GM12872 (cell line): Measurements from ENCODE around the gene CGB1.

Source experiments
- TF ChIP-seq, protein P1 (sequence below): IDR thresholded peaks from 3 replicates; pipeline ENCODE4 v1.5.1; 2011; ENCODE audit warnings: low read depth, mild to moderate bottlenecking, low read length, moderate library complexity; ENCODE audit not compliant: insufficient read depth

The CGB1 gene

DNA sequence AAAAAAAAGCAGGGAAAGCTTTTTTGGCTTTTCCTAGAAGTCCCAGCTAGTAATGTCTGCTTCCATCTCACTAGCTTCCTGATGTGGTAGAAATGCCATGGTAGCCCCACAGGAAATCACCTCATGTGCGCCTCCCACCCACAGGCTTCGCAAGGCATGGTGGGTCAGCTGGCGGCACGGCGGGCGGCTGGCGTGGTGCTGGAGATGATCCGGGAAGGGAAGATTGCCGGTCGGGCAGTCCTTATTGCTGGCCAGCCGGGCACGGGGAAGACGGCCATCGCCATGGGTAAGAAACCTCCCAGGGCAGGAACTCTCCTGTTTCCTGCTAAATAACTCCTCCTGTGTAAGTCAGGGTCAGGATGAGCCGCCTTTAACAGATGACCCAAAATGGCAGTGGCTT is 32.6 kb downstream of the CGB1 start:
- TF ChIP-seq, protein P1, sequence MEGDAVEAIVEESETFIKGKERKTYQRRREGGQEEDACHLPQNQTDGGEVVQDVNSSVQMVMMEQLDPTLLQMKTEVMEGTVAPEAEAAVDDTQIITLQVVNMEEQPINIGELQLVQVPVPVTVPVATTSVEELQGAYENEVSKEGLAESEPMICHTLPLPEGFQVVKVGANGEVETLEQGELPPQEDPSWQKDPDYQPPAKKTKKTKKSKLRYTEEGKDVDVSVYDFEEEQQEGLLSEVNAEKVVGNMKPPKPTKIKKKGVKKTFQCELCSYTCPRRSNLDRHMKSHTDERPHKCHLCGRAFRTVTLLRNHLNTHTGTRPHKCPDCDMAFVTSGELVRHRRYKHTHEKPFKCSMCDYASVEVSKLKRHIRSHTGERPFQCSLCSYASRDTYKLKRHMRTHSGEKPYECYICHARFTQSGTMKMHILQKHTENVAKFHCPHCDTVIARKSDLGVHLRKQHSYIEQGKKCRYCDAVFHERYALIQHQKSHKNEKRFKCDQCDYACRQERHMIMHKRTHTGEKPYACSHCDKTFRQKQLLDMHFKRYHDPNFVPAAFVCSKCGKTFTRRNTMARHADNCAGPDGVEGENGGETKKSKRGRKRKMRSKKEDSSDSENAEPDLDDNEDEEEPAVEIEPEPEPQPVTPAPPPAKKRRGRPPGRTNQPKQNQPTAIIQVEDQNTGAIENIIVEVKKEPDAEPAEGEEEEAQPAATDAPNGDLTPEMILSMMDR = no peak

DNA sequence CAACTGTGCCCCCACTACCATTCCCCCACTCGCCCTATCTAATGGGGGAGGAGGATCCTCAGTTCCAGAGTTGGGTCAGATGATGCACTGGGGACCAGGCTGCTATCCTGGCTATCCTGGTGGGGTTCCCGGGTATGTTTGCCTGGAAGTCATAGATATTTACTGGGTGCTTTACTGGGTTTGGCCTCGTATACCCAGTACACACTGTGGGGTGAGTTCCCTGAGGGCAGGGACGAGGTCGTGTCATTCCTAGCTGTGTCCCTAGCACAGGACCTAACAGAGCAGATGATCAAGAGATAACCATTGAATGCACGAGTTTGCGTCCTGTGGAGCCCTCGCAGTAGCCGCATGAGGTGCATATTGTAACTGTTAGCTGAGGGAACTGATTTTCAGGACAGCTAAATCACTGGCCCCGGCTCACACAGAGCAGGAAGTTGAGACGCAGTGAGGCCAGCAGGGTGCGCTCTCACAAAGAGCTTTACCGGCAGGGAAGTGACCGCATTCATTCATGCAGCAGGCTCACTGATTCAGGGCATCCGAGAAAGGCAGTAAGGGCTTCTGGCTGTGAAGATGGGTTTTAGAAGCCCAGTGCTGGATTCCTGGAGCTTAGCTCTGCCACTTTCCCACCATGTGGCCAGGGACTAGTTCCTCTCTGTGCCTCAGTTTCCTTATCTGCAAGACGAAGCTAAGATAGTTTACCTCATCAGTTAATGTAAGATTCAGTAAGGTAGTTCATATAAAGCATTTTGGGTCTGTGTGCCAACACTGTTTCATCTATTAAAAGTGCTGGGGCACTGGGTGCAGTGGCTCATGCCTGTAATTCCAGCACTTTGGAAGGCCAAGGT is 37.0 kb downstream of the CGB1 start:
- TF ChIP-seq, protein P1 = peak; percentile 80

DNA sequence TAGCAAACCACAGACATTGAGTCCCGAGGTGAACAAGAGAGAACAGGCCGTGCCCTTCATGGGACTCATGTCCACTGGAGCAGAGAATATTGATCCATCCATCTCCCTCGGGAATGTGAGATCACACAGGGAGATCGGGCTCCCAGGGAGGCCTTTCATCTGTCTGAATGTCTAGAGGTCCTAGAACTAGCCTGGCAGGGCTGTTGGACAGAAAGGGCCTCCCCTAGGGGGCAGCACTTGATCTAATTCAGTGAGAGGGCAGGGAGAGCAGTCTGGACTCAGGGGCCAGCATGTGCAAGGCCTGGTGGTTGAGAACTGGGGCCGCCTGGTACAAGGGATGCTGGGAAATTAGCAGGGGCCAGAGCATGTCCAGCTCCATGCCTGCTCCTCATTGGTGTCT is 38.7 kb downstream of the CGB1 start:
- TF ChIP-seq, protein P1 = peak; percentile 69

DNA sequence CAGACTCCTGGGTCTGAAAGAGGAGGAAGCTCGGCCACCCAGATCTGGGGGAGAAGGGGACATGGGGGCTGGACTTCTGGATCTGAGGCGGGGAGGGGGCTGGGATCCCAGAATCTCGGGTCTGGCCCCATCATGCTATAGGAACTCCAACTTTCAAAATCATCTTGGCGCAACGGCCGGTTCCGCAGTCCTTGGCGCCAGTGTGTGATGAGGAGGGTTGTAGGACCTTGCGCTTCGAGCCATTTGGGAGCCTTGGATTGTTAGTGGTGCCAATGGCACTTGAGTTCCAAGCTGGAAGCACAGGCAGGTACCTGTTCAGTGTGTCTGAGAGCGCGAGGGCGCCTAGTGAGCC is 42.7 kb downstream of the CGB1 start:
- TF ChIP-seq, protein P1 = no peak

DNA sequence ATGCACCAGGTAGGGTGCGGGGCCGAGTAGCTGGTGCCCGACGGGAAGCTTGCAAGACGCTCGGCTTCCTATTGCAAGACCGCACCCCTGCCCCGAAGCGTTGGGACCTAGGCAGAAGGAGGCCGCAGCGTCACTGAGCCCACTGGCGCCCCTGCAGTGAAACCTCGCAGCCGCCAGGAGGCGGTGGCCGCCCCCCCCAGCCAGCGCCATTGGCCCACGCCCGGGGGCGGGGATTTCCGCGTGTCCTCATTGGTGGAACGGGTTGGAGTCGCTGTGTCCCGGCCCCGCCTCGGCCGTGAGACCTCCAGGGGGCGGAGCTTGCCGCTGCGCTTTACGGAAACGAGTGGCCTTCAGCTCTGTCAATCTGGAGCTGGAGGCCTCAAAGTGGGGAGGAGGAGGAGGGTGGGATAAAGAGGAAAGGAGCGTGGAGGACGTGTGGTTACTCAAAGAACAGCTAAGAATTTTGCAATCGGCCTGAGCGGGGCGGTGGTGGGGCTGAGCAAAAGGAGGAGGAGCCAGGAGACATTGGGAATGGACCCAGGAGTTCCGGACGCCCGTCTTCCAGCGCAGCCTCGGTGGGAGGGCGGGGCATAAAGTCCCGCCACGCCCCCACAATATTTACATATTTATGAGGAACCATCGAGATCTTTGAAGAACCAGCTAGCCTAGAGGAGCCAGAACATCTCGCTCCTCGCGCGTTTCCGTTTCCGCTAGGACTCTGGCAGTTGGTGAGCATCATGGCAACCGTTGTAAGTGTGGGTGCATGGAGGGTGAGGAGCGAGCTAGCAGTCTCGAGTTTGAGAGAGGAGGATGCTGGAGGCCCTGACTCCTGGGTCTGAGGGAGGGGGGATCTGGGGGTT is 43.3 kb downstream of the CGB1 start, which contains the start of the genes GYS1 and RUVBL2:
TSS of gene GYS1 (minus strand) at position 135 of the 860 bp plus-strand sequence. CDS start 197 bp downstream, outside the sequence.
TSS of gene RUVBL2 (plus strand) at position 713 of the 860 bp plus-strand sequence. CDS start at position 738, 25 bp downstream.
- TF ChIP-seq, protein P1 = peak; percentile 97

DNA sequence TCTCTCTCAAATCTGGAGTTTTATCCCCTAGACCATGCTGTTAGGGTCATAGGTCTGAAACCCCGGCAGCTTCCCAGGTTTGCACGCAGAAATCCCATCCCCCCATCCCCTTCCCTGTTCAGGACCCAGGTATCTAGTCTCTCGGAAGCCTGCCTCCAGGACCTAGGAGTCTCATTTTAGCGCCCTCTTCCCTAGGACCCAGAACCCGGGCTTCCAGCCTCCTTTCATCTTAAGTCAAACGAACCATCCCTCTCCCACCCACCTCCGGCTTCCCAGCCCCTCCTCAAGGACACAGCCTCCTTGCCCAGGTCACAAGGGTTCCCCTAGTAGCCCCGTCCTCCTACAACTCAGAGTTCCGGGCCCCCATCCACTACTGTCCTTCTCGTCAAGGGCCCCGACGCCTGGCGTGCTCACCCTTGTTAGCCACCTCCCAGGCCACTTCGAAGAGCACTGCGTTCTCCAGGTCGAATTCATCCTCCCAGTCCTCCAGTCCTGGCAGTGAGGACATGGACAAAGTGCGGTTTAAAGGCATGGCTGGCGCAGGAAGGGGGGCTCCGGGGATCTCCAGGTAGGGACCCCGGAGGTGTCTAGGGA is 44.0 kb downstream of the CGB1 start:
- TF ChIP-seq, protein P1 = no peak
